IPS DF 19.7 (cell line): ENCODE data around the gene IL17D.
"Not testable (repeated sequence)": the region's sequence is repeated elsewhere in the genome, so short reads cannot be mapped to it uniquely, and the experiment has no call there.

Experiments
- DNase-seq: peaks from one replicate; pipeline ENCODE4 v3.0.0-alpha.2; 2013; ENCODE audit warnings: low read depth, low spot score

Gene IL17D

GRCh38 chr13:20719783-20720182 lies 16.3 kb downstream of the IL17D start:
- DNase-seq = no peak

- DNase-seq = no peak
Measured at GRCh38 chr13:20720499-20720898, 17.0 kb downstream of the IL17D start.

- no peak for DNase-seq
Measured at GRCh38 chr13:20721058-20721453, 17.6 kb downstream of the IL17D start.

DNA sequence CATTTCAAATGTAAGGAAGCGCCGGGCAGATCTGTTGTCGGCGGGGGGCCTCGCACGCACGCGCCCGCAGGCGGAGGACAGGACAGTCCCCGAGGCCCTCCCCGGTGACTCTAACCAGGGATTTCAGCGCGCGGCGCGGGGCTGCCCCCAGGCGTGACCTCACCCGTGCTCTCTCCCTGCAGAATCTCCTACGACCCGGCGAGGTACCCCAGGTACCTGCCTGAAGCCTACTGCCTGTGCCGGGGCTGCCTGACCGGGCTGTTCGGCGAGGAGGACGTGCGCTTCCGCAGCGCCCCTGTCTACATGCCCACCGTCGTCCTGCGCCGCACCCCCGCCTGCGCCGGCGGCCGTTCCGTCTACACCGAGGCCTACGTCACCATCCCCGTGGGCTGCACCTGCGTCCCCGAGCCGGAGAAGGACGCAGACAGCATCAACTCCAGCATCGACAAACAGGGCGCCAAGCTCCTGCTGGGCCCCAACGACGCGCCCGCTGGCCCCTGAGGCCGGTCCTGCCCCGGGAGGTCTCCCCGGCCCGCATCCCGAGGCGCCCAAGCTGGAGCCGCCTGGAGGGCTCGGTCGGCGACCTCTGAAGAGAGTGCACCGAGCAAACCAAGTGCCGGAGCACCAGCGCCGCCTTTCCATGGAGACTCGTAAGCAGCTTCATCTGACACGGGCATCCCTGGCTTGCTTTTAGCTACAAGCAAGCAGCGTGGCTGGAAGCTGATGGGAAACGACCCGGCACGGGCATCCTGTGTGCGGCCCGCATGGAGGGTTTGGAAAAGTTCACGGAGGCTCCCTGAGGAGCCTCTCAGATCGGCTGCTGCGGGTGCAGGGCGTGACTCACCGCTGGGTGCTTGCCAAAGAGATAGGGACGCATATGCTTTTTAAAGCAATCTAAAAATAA lies 18.2 kb downstream of the IL17D start:
- DNase-seq = no peak

DNA sequence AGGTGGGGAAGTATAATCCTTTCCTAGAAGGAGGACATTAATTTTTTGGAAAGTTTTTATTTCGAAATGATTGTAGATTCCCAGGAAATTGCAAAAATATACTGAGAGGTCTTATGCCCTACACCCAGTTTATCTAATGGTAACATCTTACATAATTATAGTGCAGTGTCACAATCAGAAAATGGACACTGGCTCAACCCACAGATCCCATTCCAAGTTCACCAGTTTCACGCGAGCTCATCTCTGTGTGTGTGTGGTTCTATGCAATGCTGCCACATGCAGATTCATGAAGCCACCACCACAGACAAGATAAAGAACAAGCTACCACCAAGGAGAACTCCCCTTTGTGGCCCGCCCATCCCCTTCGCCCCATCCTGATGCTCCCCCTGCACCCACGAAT lies 24.4 kb downstream of the IL17D start:
- DNase-seq = no peak

- no peak for DNase-seq
Measured at GRCh38 chr13:20728579-20729311, 25.2 kb downstream of the IL17D start.

DNA sequence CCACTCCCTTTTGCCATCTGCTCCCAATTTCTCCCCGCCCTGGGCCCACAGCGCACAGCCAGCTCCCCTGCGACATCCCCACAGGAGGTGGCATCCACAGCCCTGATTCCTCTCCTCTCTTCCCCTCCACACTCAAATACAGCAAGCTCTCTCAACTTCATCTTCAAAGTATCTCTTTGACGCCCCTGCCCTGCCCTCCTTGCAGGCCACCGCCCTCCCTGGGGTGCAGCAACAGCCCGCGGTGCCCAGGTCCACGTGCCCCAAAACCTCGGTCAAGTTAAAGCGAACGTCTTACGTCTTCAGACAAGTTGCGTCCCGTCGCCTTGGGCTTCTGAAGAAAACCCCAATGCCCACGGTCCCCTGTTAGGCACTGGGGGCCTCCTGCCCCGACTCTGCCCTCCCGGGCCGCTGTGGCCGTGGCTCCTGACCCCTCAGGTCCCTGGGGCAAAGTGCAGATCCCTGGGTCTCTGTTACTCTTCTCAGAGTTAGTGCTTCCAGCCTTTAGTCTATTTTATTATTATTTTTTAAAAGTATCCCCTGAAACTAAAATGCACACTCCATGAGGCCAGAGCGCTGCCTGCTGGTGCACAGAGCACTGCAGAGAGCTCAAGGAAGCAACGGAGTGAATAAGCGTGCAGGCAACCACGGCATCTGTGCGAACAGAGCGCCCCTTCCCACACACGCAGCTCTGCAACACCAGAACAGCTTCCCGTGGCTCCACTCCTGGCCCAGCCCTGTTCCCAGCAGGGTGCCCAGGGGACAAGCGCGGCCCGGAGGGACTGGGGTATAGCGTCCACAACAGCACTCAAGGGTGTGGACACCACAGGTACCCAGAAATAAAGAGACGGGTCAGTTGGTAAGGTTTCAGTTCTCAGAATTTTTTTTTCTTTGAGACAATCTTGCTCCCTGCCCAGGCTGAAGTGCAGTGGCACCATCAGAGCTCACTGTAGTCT lies 26.4 kb downstream of the IL17D start:
- DNase-seq = no peak

DNA sequence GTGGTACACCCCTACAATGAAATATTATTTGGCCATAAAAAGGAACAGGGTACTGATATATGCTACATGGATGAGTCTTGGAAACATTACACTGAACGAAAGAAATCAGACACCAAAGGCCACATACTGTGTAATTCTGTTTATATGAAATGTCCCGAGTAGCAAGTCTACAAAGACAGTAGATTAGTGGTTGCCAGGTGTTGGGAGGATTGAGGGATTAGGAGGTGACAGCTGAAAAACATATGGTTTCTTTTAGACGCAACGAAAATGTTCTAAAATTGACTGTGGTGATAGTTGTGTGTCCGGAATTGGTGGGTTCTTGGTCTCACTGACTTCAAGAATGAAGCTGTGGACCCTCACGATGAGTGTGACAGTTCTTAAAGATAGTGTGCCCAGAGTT lies 35.1 kb downstream of the IL17D start:
- no peak for DNase-seq

GRCh38 chr13:20740021-20740420 lies 36.5 kb downstream of the IL17D start:
- no peak for DNase-seq

GRCh38 chr13:20743830-20744404 lies 40.4 kb downstream of the IL17D start:
- DNase-seq = not testable (repeated sequence)

DNA sequence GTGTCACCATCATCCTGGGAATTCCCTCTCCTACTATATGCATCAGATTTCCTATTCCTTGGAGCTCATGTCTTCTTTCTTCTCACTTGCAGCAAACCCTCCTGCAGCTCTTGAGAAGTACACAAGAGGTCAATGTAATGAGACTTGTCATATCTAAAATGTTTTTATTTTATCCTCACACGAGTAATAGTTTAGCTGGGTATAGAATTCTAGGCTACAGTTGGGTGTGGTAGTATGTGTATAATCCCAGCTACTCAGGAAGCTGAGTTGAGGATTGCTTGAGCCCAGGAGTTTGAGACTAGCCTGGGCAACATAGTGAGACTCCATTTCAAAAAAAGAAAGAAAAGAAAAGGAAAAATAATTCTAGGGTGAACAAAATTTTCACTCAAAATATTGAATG lies 45.9 kb downstream of the IL17D start:
- DNase-seq = no peak

DNA sequence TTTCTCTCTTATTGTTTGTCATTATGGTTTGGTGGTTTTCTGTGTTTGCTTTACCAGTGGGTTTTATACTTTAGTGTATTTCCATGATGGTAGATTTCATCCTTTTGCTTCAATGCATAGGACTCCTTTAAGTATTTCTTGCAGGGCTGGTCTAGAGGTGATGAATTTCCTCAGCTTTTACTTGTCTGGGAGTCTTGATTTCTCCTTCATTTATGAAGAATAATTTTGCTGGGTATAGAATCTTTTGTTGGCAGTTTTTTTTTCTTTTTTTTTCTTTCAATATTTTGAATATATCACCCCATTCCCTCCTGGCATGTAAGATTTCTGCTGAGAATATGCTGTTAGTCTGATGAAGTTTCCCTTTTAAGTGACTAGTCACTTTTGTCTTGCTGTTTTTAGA lies 50.5 kb downstream of the IL17D start:
- no peak for DNase-seq

GRCh38 chr13:20760872-20761271 lies 57.4 kb downstream of the IL17D start:
- no peak for DNase-seq

- no peak for DNase-seq
Measured at GRCh38 chr13:20767309-20767943, 63.9 kb downstream of the IL17D start.

DNA sequence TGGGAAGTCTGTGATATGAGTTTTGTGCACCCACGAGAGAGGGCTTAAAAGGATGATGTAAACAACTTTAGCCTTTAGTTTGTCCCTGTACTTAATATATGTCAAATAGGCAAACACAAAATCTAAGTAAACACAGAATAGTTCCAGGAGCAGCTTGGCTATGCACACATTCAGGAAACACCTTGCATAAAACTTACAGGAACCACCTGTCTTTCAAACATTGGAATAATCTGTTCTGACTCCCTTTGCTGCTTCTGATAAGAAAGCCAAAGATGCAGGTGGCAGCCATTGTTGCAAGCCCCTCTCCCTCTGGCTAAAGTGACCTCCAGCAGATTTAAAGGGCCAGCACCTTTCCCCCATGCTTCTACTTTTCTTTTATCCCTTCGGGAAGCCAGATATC lies 65.6 kb downstream of the IL17D start:
- DNase-seq = no peak

GRCh38 chr13:20769834-20770233 lies 66.3 kb downstream of the IL17D start:
- DNase-seq = no peak
